Measurements from ENCODE around the gene BTRC. TPM values are rescaled to one million over a fixed set of nuclear protein-coding genes. Genes with fewer than 3 reads are reported as not detected.

BTRC gene
- total and polyA plus RNA-seq, 4 donors: 3.1 to 16.4 (median 9.3) TPM

GRCh38 chr10:101550965-101551364 is 197.0 kb downstream of the BTRC start:
- no peak overlapping the region for H3K9ac ChIP-seq (ENCODE audit: insufficient read depth in 1 of 2, low read length in 2 of 2)
- H3K9me3 ChIP-seq (ENCODE audit: control insufficient read depth in 4 of 4, insufficient read depth in 3 of 4, low read length in 3 of 4): peaks cover 0 to 2% (median 0%) of the 10 kb centered on the region in 4 donors
- TF ChIP-seq CTCF (IDR thresholded peaks at IDR 0.05; ENCODE audit: control extremely low read depth, extremely low read depth): no peak
- ATAC-seq (ENCODE audit: insufficient read depth, low FRiP score) (no peak), DNase-seq (no peak)
- H3K4me3 ChIP-seq: no peak overlapping the region
- 87 to 89% methylated on average over 2 of the region's 2 CpGs for WGBS, 2 donors
- peaks cover 0 to 2% (median 0%) of the 10 kb centered on the region in 5 donors for H3K4me1 ChIP-seq (ENCODE audit: control insufficient read depth in 5 of 5, insufficient read depth in 5 of 5, low read length in 5 of 5)
- H3K36me3 ChIP-seq (ENCODE audit: control insufficient read depth in 4 of 4, insufficient read depth in 4 of 4, low read length in 4 of 4): peaks cover 4 to 31% (median 14%) of the 10 kb centered on the region in 4 donors
- H3K27ac ChIP-seq (ENCODE audit: low read depth in 1 of 2, low read length in 1 of 2): no peak overlapping the region
- no peaks in the 10 kb centered on the region for H3K27me3 ChIP-seq (ENCODE audit: control insufficient read depth in 3 of 3, insufficient read depth in 3 of 3, low read length in 2 of 3)

- H3K4me3 ChIP-seq: no peak overlapping the region
- H3K36me3 ChIP-seq (ENCODE audit: control insufficient read depth in 4 of 4, insufficient read depth in 4 of 4, low read length in 4 of 4): peaks cover 4 to 31% (median 14%) of the 10 kb centered on the region in 4 donors
- TF ChIP-seq CTCF (IDR thresholded peaks at IDR 0.05; ENCODE audit: control extremely low read depth, extremely low read depth): no peak
- H3K9ac ChIP-seq (ENCODE audit: insufficient read depth in 1 of 2, low read length in 2 of 2): no peak overlapping the region
- peaks cover 0 to 2% (median 0%) of the 10 kb centered on the region in 5 donors for H3K4me1 ChIP-seq (ENCODE audit: control insufficient read depth in 5 of 5, insufficient read depth in 5 of 5, low read length in 5 of 5)
- WGBS, 2 donors: 99 to 100% methylated on average over 3 of the region's 3 CpGs
- H3K9me3 ChIP-seq (ENCODE audit: control insufficient read depth in 4 of 4, insufficient read depth in 3 of 4, low read length in 3 of 4): peaks cover 0 to 2% (median 0%) of the 10 kb centered on the region in 4 donors
- H3K27me3 ChIP-seq (ENCODE audit: control insufficient read depth in 3 of 3, insufficient read depth in 3 of 3, low read length in 2 of 3): no peaks in the 10 kb centered on the region
- DNase-seq: no peak
- no peak for ATAC-seq (ENCODE audit: insufficient read depth, low FRiP score)
- no peak overlapping the region for H3K27ac ChIP-seq (ENCODE audit: low read depth in 1 of 2, low read length in 1 of 2)
These were observed 198.5 kb downstream of the BTRC start for GRCh38 chr10:101552442-101552841.

GRCh38 chr10:101557541-101557940 is 203.6 kb downstream of the BTRC start:
- TF ChIP-seq CTCF (IDR thresholded peaks at IDR 0.05; ENCODE audit: control extremely low read depth, extremely low read depth): no peak
- 97% methylated on average over 2 of the region's 2 CpGs for WGBS, 2 donors

GRCh38 chr10:101558204-101558603 is 204.2 kb downstream of the BTRC start:
- Histone ChIP-seq H3K4me3 (no peak overlapping the region), H3K27me3 (ENCODE audit: control insufficient read depth in 3 of 3, insufficient read depth in 3 of 3, low read length in 2 of 3) (peaks cover 0 to 3% (median 0%) of the 10 kb centered on the region in 3 donors), H3K36me3 (ENCODE audit: control insufficient read depth in 4 of 4, insufficient read depth in 4 of 4, low read length in 4 of 4) (peaks cover 0 to 16% (median 7%) of the 10 kb centered on the region in 4 donors), H3K4me1 (ENCODE audit: control insufficient read depth in 5 of 5, insufficient read depth in 5 of 5, low read length in 5 of 5) (no peaks in the 10 kb centered on the region), H3K9ac (ENCODE audit: insufficient read depth in 1 of 2, low read length in 2 of 2) (no peak overlapping the region), H3K27ac (ENCODE audit: low read depth in 1 of 2, low read length in 1 of 2) (no peak overlapping the region), H3K9me3 (ENCODE audit: control insufficient read depth in 4 of 4, insufficient read depth in 3 of 4, low read length in 3 of 4) (no peaks in the 10 kb centered on the region)
- DNase-seq (no peak), ATAC-seq (ENCODE audit: insufficient read depth, low FRiP score) (no peak)
- TF ChIP-seq CTCF (IDR thresholded peaks at IDR 0.05; ENCODE audit: control extremely low read depth, extremely low read depth): no peak
- WGBS, 2 donors: 52 to 63% methylated on average over 2 of the region's 2 CpGs

More at GRCh38 chr10:101557541-101557940, 203.6 kb downstream of the BTRC start:
- no peak overlapping the region for H3K27ac ChIP-seq (ENCODE audit: low read depth in 1 of 2, low read length in 1 of 2)
- ATAC-seq (ENCODE audit: insufficient read depth, low FRiP score) (no peak), DNase-seq (no peak)
- H3K36me3 ChIP-seq (ENCODE audit: control insufficient read depth in 4 of 4, insufficient read depth in 4 of 4, low read length in 4 of 4): peaks cover under 1 to 18% (median 10%) of the 10 kb centered on the region in 4 donors
- no peak overlapping the region for H3K4me3 ChIP-seq
- no peak overlapping the region for H3K9ac ChIP-seq (ENCODE audit: insufficient read depth in 1 of 2, low read length in 2 of 2)
- peaks cover 0 to 2% (median 0%) of the 10 kb centered on the region in 4 donors for H3K9me3 ChIP-seq (ENCODE audit: control insufficient read depth in 4 of 4, insufficient read depth in 3 of 4, low read length in 3 of 4)
- H3K27me3 ChIP-seq (ENCODE audit: control insufficient read depth in 3 of 3, insufficient read depth in 3 of 3, low read length in 2 of 3): no peaks in the 10 kb centered on the region
- H3K4me1 ChIP-seq (ENCODE audit: control insufficient read depth in 5 of 5, insufficient read depth in 5 of 5, low read length in 5 of 5): no peaks in the 10 kb centered on the region

All from lung (tissue), 12 donors.